ENCODE measurements around the gene OVOL2.

- TF ChIP-seq CTCF (IDR thresholded peaks at IDR 0.05): no peak
- no peak for TF ChIP-seq POLR2A (IDR thresholded peaks at IDR 0.05)
These were observed 256 bp upstream of the OVOL2 start for GRCh38 chr20:18057994-18058349.

Data from upper lobe of left lung (tissue), 4 donors.